ENCODE measurements around the gene MGMT. TPM values are rescaled to one million over a fixed set of nuclear protein-coding genes. Genes with fewer than 3 reads are reported as not detected.

Gene MGMT
- total RNA-seq, 1 experiment from 2014 or later, result 11.5 TPM

DNA sequence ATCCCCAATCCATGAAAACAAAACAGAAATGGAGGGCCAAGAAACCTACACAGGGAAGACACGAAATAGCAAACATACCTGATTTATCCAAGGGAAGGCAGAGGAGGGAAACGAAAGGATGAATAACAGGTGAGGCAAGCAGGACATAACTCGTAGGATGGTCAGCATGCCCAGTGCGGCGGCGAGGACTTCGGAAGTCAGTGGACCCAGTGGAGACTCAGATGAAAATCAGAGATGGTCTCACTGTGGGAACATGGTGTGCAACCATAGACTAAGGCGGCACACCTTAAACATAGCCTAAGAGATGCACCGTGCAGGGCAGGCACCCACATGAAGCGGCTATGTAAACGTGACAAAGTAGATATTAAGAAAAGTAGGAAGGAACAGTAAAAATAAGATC is 157.5 kb downstream of the MGMT start (continued):
- TF ChIP-seq ZBTB33 (IDR thresholded peaks at IDR 0.05; ENCODE audit: extremely low read depth, insufficient replicate concordance, low read length), result no peak
- TF ChIP-seq CBX3 (IDR thresholded peaks at IDR 0.05; ENCODE audit: low read depth), result no peak

GRCh38 chr10:129626309-129626708 is 159.3 kb downstream of the MGMT start:
- H3K36me3 ChIP-seq (ENCODE audit: control insufficient read depth in 1 of 2, insufficient read depth in 2 of 2, low read length in 2 of 2), result no peaks in the 10 kb centered on the region
- RAD21 ChIA-PET (ENCODE audit: low non-redundant PET in 1 of 2, low total read pairs in 2 of 2, uncharacterized antibody in 2 of 2, unreplicated experiment in 2 of 2), result no interaction called here
- no peak overlapping the region for H2AFZ ChIP-seq (ENCODE audit: low read depth, low read length, poor library complexity, severe bottlenecking)
- no peak overlapping the region for H3K4me3 ChIP-seq (replicated peaks in 1 of 2; ENCODE audit: low read depth in 1 of 2, low read length in 2 of 2)
- no peak overlapping the region for H3K4me2 ChIP-seq (ENCODE audit: low read length)
- no peaks in the 10 kb centered on the region for H3K4me1 ChIP-seq (ENCODE audit: control insufficient read depth in 1 of 2, insufficient read depth in 2 of 2, low read length in 2 of 2)
- no peaks in the 10 kb centered on the region for H3K27me3 ChIP-seq (ENCODE audit: insufficient read depth, low read length)
- no peaks in the 10 kb centered on the region for H3K9me3 ChIP-seq (ENCODE audit: control insufficient read depth in 1 of 2, insufficient read depth in 1 of 2, low read depth in 1 of 2, low read length in 2 of 2)
- no peak overlapping the region for H3K9ac ChIP-seq (ENCODE audit: low read length)
- H3K79me2 ChIP-seq (ENCODE audit: insufficient read depth, low read length), result no peaks in the 10 kb centered on the region
- intact Hi-C loops (cut with micrococcal nuclease), result no loop called here
- no peak overlapping the region for H3K27ac ChIP-seq (ENCODE audit: low read depth, low read length)
- BruUV-seq (replicated peaks), result no TSS peak
- CTCF ChIA-PET, result no interaction called here
- H3K9me2 ChIP-seq (ENCODE audit: insufficient read depth), result no peaks in the 10 kb centered on the region
- ATAC-seq (no peak), DNase-seq (ENCODE audit: low read depth, low spot score) (no peak)
- TF ChIP-seq REST (IDR thresholded peaks at IDR 0.05; ENCODE audit: low read depth) (no peak), MAX (IDR thresholded peaks at IDR 0.05) (no peak), CEBPB (IDR thresholded peaks at IDR 0.05; ENCODE audit: low read depth) (no peak), TCF7L2 (IDR thresholded peaks at IDR 0.05; ENCODE audit: borderline replicate concordance, extremely low read depth, insufficient read depth, insufficient read length) (no peak), EZH2phosphoT487 (IDR thresholded peaks at IDR 0.05; ENCODE audit: borderline replicate concordance) (no peak), ELF1 (IDR thresholded peaks at IDR 0.05; ENCODE audit: borderline replicate concordance, low read depth) (no peak), ZNF274 (IDR thresholded peaks at IDR 0.05; ENCODE audit: low read depth, low read length) (no peak), YY1 (IDR thresholded peaks at IDR 0.05; ENCODE audit: extremely low read depth, insufficient replicate concordance, low read depth, low read length) (no peak), EGR1 (IDR thresholded peaks at IDR 0.05; ENCODE audit: low read depth) (no peak), JUND (IDR thresholded peaks at IDR 0.05) (no peak)
- TF ChIP-seq, protein P1, sequence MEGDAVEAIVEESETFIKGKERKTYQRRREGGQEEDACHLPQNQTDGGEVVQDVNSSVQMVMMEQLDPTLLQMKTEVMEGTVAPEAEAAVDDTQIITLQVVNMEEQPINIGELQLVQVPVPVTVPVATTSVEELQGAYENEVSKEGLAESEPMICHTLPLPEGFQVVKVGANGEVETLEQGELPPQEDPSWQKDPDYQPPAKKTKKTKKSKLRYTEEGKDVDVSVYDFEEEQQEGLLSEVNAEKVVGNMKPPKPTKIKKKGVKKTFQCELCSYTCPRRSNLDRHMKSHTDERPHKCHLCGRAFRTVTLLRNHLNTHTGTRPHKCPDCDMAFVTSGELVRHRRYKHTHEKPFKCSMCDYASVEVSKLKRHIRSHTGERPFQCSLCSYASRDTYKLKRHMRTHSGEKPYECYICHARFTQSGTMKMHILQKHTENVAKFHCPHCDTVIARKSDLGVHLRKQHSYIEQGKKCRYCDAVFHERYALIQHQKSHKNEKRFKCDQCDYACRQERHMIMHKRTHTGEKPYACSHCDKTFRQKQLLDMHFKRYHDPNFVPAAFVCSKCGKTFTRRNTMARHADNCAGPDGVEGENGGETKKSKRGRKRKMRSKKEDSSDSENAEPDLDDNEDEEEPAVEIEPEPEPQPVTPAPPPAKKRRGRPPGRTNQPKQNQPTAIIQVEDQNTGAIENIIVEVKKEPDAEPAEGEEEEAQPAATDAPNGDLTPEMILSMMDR (IDR thresholded peaks at IDR 0.05 in 2 of 3, conservative IDR thresholded peaks at IDR 0.05 in 1 of 3; ENCODE audit: borderline replicate concordance in 1 of 3, insufficient read depth in 1 of 3, low read depth in 2 of 3, low read length in 2 of 3), result no peak
- no peaks in the 10 kb centered on the region for H4K20me1 ChIP-seq (ENCODE audit: insufficient read depth)
- POLR2A ChIA-PET, result no interaction called here
